Naive B cell (primary cell): Measurements from ENCODE around the gene RSPH1. TPM values are rescaled to one million over a fixed set of nuclear protein-coding genes. Genes with fewer than 3 reads are reported as not detected.

ENCODE experiments used
- ATAC-seq, 2 donors: fragments of 150-1000 bp; cut with Tn5 transposase; 2 replicates each; pipeline ENCODE4 v1.10.0; 2021; ENCODE audit warnings: low read depth in 2 of 2, mild to moderate bottlenecking in 2 of 2, moderate library complexity in 2 of 2
- DNase-seq: peaks from one replicate; pipeline ENCODE4 v3.0.0; 2022
- H3K27ac Mint-ChIP-seq, 6 donors: one replicate each; pipeline ENCODE4 v1.8.0; 2020 to 2022; ENCODE audit warnings: mild to moderate bottlenecking in 6 of 6, mixed read lengths in 6 of 6, moderate library complexity in 5 of 6, inconsistent platforms in 2 of 6
- H3K27me3 Mint-ChIP-seq, 3 donors: one replicate each; pipeline ENCODE4 v1.8.0; 2021 to 2022; ENCODE audit warnings: mixed read lengths in 3 of 3, mild to moderate bottlenecking in 1 of 3
- H3K36me3 Mint-ChIP-seq, 2 donors: one replicate each; pipeline ENCODE4 v1.8.0; 2020 to 2022; ENCODE audit warnings: mixed read lengths in 2 of 2, inconsistent platforms in 1 of 2, mild to moderate bottlenecking in 1 of 2
- H3K4me1 Mint-ChIP-seq, 3 donors: one replicate each; pipeline ENCODE4 v1.8.0; 2020 to 2022; ENCODE audit warnings: mixed read lengths in 3 of 3, inconsistent platforms in 1 of 3, mild to moderate bottlenecking in 1 of 3, moderate library complexity in 1 of 3
- H3K4me3 Mint-ChIP-seq, 8 donors: one replicate each; pipeline ENCODE4 v1.8.0; 2020 to 2022; ENCODE audit warnings: mild to moderate bottlenecking in 8 of 8, mixed read lengths in 8 of 8, moderate library complexity in 8 of 8, inconsistent platforms in 2 of 8
- H3K9me3 Mint-ChIP-seq, 7 donors: one replicate each; pipeline ENCODE4 v1.8.0; 2020 to 2022; ENCODE audit warnings: mixed read lengths in 7 of 7, mild to moderate bottlenecking in 5 of 7, inconsistent platforms in 2 of 7, moderate library complexity in 1 of 7
- polyA plus RNA-seq, 6 donors: library from polyadenylated mRNA; unstranded; fragments of 300-500 nt; fragmentation: Illumina TruSeq; gene quantifications; one replicate each; pipeline ENCODE4 v1.2.3, GENCODE V29; 2021; ENCODE audit warnings: low read depth in 6 of 6

Gene RSPH1
- polyA plus RNA-seq, 6 donors from 2014 or later: not detected

- DNase-seq (no peak), ATAC-seq (no peak)
- Mint-ChIP-seq H3K4me1 (peaks cover 0 to 11% (median 0%) of the 10 kb centered on the region in 3 donors), H3K27me3 (peaks cover 29 to 72% (median 62%) of the 10 kb centered on the region in 3 donors), H3K9me3 (peaks cover 12 to 22% (median 16%) of the 10 kb centered on the region in 7 donors), H3K4me3 (peak overlapping the region in 1 of 8 donors; percentile 11), H3K36me3 (peaks cover 11 to 14% of the 10 kb centered on the region in 2 donors), H3K27ac (peak overlapping the region in 1 of 6 donors; percentile 62)
Observed at GRCh38 chr21:42436914-42437313, 59.1 kb downstream of the RSPH1 start.

- ATAC-seq: no peak
- Mint-ChIP-seq H3K4me3 (no peak overlapping the region), H3K36me3 (peaks cover 12 to 14% of the 10 kb centered on the region in 2 donors), H3K4me1 (peaks cover 0 to 11% (median 0%) of the 10 kb centered on the region in 3 donors), H3K27ac (no peak overlapping the region), H3K27me3 (peaks cover 29 to 77% (median 72%) of the 10 kb centered on the region in 3 donors), H3K9me3 (peaks cover 12 to 24% (median 21%) of the 10 kb centered on the region in 7 donors)
- DNase-seq: no peak
Observed at GRCh38 chr21:42435833-42436232, 60.2 kb downstream of the RSPH1 start.

DNA sequence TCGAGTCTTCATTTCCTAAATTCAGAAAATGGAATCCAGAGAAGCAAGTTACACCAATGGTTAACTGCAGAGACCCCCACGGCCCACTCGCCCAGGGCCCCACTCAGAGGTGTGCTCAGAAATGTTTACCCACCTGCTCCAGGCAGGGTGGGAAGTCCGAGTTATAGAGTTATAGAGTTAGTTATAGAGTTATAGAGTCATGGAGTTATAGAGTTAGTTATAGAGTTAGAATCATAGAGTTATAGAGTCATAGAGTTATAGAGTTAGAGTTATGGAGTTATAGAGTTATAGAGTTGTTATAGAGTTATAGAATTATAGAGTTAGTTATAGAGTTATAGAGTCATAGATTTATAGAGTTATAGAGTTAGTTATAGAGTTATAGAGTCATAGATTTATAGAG lies 60.6 kb downstream of the RSPH1 start:
- Mint-ChIP-seq H3K9me3 (peaks cover 12 to 24% (median 21%) of the 10 kb centered on the region in 7 donors), H3K27me3 (peaks cover 29 to 74% (median 73%) of the 10 kb centered on the region in 3 donors), H3K36me3 (peaks cover 12 to 14% of the 10 kb centered on the region in 2 donors), H3K27ac (peak overlapping the region in 2 of 6 donors; percentile 2 to 27), H3K4me3 (no peak overlapping the region), H3K4me1 (peaks cover 0 to 11% (median 0%) of the 10 kb centered on the region in 3 donors)
- ATAC-seq: no peak
- DNase-seq: no peak

GRCh38 chr21:42434884-42435283 lies 61.1 kb downstream of the RSPH1 start:
- Mint-ChIP-seq H3K36me3 (peaks cover 12 to 14% of the 10 kb centered on the region in 2 donors), H3K9me3 (peaks cover 12 to 24% (median 21%) of the 10 kb centered on the region in 7 donors), H3K4me3 (no peak overlapping the region), H3K4me1 (peaks cover 0 to 11% (median 0%) of the 10 kb centered on the region in 3 donors), H3K27ac (no peak overlapping the region), H3K27me3 (peaks cover 29 to 76% (median 72%) of the 10 kb centered on the region in 3 donors)
- no peak for ATAC-seq
- no peak for DNase-seq

DNA sequence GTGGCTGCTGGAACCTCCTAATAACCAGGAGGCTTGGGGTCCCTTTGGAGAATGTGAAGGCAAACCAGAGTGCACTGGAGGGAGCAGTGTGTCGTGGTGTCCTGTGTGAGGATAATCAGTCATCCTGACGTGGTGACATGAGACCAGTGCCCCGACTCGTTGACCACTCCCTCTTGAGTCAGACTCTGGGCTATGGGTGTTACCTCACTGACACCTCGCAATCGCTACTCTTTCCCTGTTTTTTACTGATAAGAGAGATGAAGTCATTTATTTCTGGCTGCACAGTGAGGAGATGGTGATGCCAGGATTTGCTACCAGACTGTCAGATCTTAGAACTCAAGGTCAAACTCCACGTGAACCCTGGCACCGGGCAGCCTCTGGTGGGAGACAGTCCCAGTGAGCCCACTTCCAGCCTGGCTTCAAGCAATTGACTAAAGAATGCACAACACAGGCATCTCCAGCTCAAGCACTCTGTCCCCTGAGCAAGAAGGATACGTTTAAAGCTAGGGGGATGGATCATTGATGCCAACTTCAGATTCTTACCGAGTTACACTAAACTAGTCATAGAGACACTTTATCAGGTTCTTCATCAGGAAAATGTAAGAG lies 62.0 kb downstream of the RSPH1 start:
- Mint-ChIP-seq H3K36me3 (peaks cover 12 to 14% of the 10 kb centered on the region in 2 donors), H3K27me3 (peaks cover 33 to 74% (median 66%) of the 10 kb centered on the region in 3 donors), H3K27ac (no peak overlapping the region), H3K4me1 (peaks cover 0 to 3% (median 0%) of the 10 kb centered on the region in 3 donors), H3K4me3 (no peak overlapping the region), H3K9me3 (peaks cover 12 to 24% (median 21%) of the 10 kb centered on the region in 7 donors)
- ATAC-seq: no peak
- no peak for DNase-seq

- Mint-ChIP-seq H3K27me3 (peaks cover 31 to 66% (median 58%) of the 10 kb centered on the region in 3 donors), H3K4me1 (no peaks in the 10 kb centered on the region), H3K4me3 (no peak overlapping the region), H3K9me3 (peaks cover 12 to 24% (median 19%) of the 10 kb centered on the region in 7 donors), H3K27ac (no peak overlapping the region), H3K36me3 (peaks cover 12 to 14% of the 10 kb centered on the region in 2 donors)
- DNase-seq (no peak), ATAC-seq (no peak)
Observed at GRCh38 chr21:42432695-42433094, 63.3 kb downstream of the RSPH1 start.

GRCh38 chr21:42431196-42431595 lies 64.8 kb downstream of the RSPH1 start:
- DNase-seq (no peak), ATAC-seq (no peak)
- Mint-ChIP-seq H3K4me1 (no peaks in the 10 kb centered on the region), H3K27me3 (peaks cover 36 to 67% (median 60%) of the 10 kb centered on the region in 3 donors), H3K4me3 (peak overlapping the region in 1 of 8 donors; percentile 42), H3K36me3 (peaks cover 12 to 14% of the 10 kb centered on the region in 2 donors), H3K27ac (peak overlapping the region in 1 of 6 donors; percentile 50), H3K9me3 (peaks cover 11 to 21% (median 18%) of the 10 kb centered on the region in 7 donors)

GRCh38 chr21:42430521-42430920 lies 65.5 kb downstream of the RSPH1 start:
- no peak overlapping the region for H3K4me3 Mint-ChIP-seq
- H3K9me3 Mint-ChIP-seq: peaks cover 7 to 21% (median 18%) of the 10 kb centered on the region in 7 donors
- H3K27me3 Mint-ChIP-seq: peaks cover 34 to 71% (median 60%) of the 10 kb centered on the region in 3 donors
- peaks cover 12 to 14% of the 10 kb centered on the region in 2 donors for H3K36me3 Mint-ChIP-seq
- H3K27ac Mint-ChIP-seq: no peak overlapping the region
- ATAC-seq (no peak), DNase-seq (no peak)
- peaks cover 4 to 5% (median 5%) of the 10 kb centered on the region in 3 donors for H3K4me1 Mint-ChIP-seq

GRCh38 chr21:42429856-42430255 lies 66.2 kb downstream of the RSPH1 start:
- peaks cover 39 to 68% (median 59%) of the 10 kb centered on the region in 3 donors for H3K27me3 Mint-ChIP-seq
- H3K4me1 Mint-ChIP-seq: peaks cover 11 to 12% (median 12%) of the 10 kb centered on the region in 3 donors

DNA sequence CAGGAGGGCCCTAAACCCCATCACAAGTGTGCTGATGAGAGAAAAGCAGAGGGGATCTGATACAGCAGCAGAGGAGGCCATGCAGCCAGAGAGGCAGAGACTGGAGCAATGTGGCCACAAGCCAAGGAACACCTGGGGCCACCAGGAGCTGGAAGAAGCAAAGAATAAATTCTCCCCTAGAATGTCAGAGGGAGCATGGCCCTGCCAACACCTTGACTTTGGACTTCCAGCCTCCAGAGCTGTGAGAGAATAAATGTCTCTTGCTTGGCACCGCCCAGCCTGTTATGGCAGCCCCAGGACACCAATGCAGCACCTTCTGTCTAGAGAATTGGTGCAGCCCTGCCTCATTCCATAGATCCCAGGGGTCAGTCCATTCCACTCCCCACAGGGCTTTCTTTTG lies 67.0 kb downstream of the RSPH1 start:
- peaks cover 34 to 64% (median 50%) of the 10 kb centered on the region in 3 donors for H3K27me3 Mint-ChIP-seq
- H3K9me3 Mint-ChIP-seq: peaks cover 7 to 21% (median 15%) of the 10 kb centered on the region in 7 donors
- H3K4me1 Mint-ChIP-seq: peaks cover 14 to 20% (median 19%) of the 10 kb centered on the region in 3 donors
- ATAC-seq: no peak
- H3K36me3 Mint-ChIP-seq: peaks cover 12 to 14% of the 10 kb centered on the region in 2 donors
- no peak overlapping the region for H3K27ac Mint-ChIP-seq
- H3K4me3 Mint-ChIP-seq: no peak overlapping the region
- no peak for DNase-seq

More at GRCh38 chr21:42429856-42430255, 66.2 kb downstream of the RSPH1 start:
- Mint-ChIP-seq H3K27ac (no peak overlapping the region), H3K36me3 (peaks cover 12 to 14% of the 10 kb centered on the region in 2 donors), H3K4me3 (no peak overlapping the region), H3K9me3 (peaks cover 7 to 21% (median 17%) of the 10 kb centered on the region in 7 donors)
- ATAC-seq (no peak), DNase-seq (no peak)

DNA sequence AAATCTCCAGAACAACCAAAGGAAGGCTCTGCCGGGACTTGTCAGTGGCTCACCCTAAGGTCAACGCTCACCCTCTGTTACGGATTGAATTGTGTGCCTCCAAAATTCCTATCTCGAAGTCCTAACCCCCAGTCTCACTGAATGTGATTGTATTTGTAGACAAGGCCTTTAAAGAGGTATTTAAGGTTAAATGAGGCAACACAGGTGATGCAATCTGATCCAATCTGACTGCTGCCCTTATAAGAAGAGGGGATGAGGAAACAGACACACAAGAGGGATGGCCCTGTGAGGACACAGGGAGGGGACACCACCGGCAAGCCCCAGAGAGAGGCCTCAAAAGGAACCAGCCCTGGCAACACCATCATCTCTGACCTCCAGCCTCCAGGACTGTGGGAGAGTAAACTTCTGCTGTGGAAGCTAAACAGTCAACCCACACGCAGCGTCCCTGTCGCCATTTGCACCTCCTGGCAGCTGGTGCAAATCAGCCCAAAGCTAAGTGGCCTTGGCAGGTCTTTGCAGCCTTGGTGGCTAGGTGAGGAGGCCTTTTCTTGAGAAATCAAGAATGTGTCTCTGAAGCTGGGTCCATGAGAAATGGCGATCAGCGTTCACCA lies 68.1 kb downstream of the RSPH1 start:
- Mint-ChIP-seq H3K4me1 (peaks cover 14 to 22% (median 19%) of the 10 kb centered on the region in 3 donors), H3K27me3 (peaks cover 34 to 62% (median 45%) of the 10 kb centered on the region in 3 donors), H3K36me3 (peaks cover 9 to 11% of the 10 kb centered on the region in 2 donors), H3K9me3 (peaks cover 7 to 15% (median 9%) of the 10 kb centered on the region in 7 donors), H3K27ac (no peak overlapping the region), H3K4me3 (no peak overlapping the region)
- ATAC-seq: no peak
- DNase-seq: no peak

- Mint-ChIP-seq H3K36me3 (peaks cover under 1 to 1% of the 10 kb centered on the region in 2 donors), H3K9me3 (peaks cover 0 to 7% (median 2%) of the 10 kb centered on the region in 7 donors), H3K27ac (no peak overlapping the region), H3K4me1 (peaks cover 14 to 22% (median 19%) of the 10 kb centered on the region in 3 donors), H3K27me3 (peaks cover 30 to 58% (median 45%) of the 10 kb centered on the region in 3 donors), H3K4me3 (peak overlapping the region in 1 of 8 donors; percentile 9)
- no peak for DNase-seq
- no peak for ATAC-seq
Observed at GRCh38 chr21:42426876-42427480, 69.0 kb downstream of the RSPH1 start.

DNA sequence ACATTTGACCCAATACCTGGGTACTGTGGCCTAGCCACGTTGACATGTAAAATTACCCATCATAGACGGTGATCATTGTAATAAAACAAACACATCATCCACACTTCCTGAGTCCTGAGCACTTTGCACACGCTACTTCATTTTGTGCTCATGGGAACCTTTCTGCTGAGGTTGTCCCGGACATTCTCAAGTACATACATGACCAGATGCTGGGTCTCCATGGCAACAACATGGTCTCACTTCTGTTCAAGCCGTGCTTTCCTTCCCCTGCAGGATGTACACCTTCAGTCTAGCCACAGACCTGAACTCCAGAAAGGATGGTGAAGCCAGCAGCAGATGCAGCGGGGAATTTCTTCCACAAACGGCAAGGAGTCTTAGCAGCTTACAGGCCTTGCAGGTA lies 69.6 kb downstream of the RSPH1 start:
- H3K27me3 Mint-ChIP-seq: peaks cover 36 to 58% (median 45%) of the 10 kb centered on the region in 3 donors
- H3K9me3 Mint-ChIP-seq: peaks cover 0 to 7% (median 2%) of the 10 kb centered on the region in 7 donors
- no peaks in the 10 kb centered on the region for H3K36me3 Mint-ChIP-seq
- H3K4me3 Mint-ChIP-seq: peak overlapping the region in 2 of 8 donors; percentile 9 to 22
- DNase-seq (no peak), ATAC-seq (no peak)
- H3K27ac Mint-ChIP-seq: no peak overlapping the region
- H3K4me1 Mint-ChIP-seq: peaks cover 14 to 22% (median 19%) of the 10 kb centered on the region in 3 donors
